Testis (tissue), 3 donors: Measurements from ENCODE around the gene KCNAB2. TPM values are rescaled to one million over a fixed set of nuclear protein-coding genes. Genes with fewer than 3 reads are reported as not detected.

Experiments
- DNase-seq: peaks from one replicate; pipeline ENCODE4 v3.0.0-alpha.2; 2019
- H3K27ac ChIP-seq, 2 donors: fragments of 200-600 bp; sonication (generic); one replicate each; pipeline ENCODE4 v1.5.1; 2019
- H3K27me3 ChIP-seq: fragments of 200-600 bp; sonication (generic); one replicate; pipeline ENCODE4 v1.5.1; 2019
- H3K36me3 ChIP-seq: fragments of 200-600 bp; sonication (generic); one replicate; pipeline ENCODE4 v1.5.1; 2017; ENCODE audit warnings: low read depth; ENCODE audit errors: missing control alignments
- H3K4me1 ChIP-seq: fragments of 200-600 bp; sonication (generic); one replicate; pipeline ENCODE4 v1.5.1; 2019
- H3K4me3 ChIP-seq, 2 donors: fragments of 200-600 bp; sonication (generic); one replicate each; pipeline ENCODE4 v1.5.1; 2017 to 2019
- H3K9me3 ChIP-seq: fragments of 200-600 bp; sonication (generic); one replicate; pipeline ENCODE4 v1.5.1; 2017
- CTCF ChIP-seq, 3 experiments: fragments of 450-650 bp in 2 of 3; fragments of 200-600 bp in 1 of 3; sonication (generic) in 1 of 3; IDR thresholded peaks; one replicate each; pipeline ENCODE4 v1.5.1; 2016 to 2019; ENCODE audit warnings: antibody characterized with exemption in 3 of 3, mild to moderate bottlenecking in 2 of 3, moderate library complexity in 1 of 3
- POLR2A ChIP-seq: fragments of 450-650 bp; IDR thresholded peaks from one replicate; pipeline ENCODE4 v1.6.1; 2017; ENCODE audit warnings: antibody characterized with exemption, mild to moderate bottlenecking, moderate library complexity
- WGBS, 2 donors: methylation state at CpG; one replicate each; pipeline ENCODE4 v1.1.5; 2018; 5-methylcytosine and 5-hydroxymethylcytosine counted together
- intact Hi-C: fragments of 100-400 bp; cut with DNase I; formaldehyde crosslinking; loops from one replicate; pipeline ENCODE4 v1.15.1; 2023; ENCODE audit warnings: low total_unique reads
- polyA plus RNA-seq: library from polyadenylated mRNA; stranded (reverse); fragments of 350-450 nt; fragmentation: Illumina TruSeq; extraction: RNeasy Lipid Tissue Mini Kit (QIAGEN cat#74804); gene quantifications from one replicate; pipeline ENCODE4 v1.2.3, GENCODE V29; 2014; ENCODE audit warnings: low read depth, low replicate concordance; ENCODE audit not compliant: insufficient read depth
- total RNA-seq, 2 donors: library from RNA; depleted of rRNA; stranded (reverse); fragments of >200 nt; gene quantifications; one replicate each; pipeline ENCODE4 v1.2.3, GENCODE V29; 2016

The KCNAB2 gene
- total and polyA plus RNA-seq, 3 donors from 2014 or later = 9.0 to 9.8 (median 9.3) TPM

- TF ChIP-seq POLR2A = no peak
- TF ChIP-seq CTCF (IDR thresholded peaks at IDR 0.05) = no peak
- no peaks in the 10 kb centered on the region for H3K27me3 ChIP-seq
- H3K4me1 ChIP-seq = peaks cover 20% of the 10 kb centered on the region
- no peak for DNase-seq
- H3K4me3 ChIP-seq = no peak overlapping the region
- intact Hi-C loops = no loop called here
- WGBS, 2 donors = 93 to 95% methylated on average over 9 to 15 of the region's 15 CpGs
- H3K36me3 ChIP-seq = no peaks in the 10 kb centered on the region
- no peaks in the 10 kb centered on the region for H3K9me3 ChIP-seq
- no peak overlapping the region for H3K27ac ChIP-seq
These were observed 51.5 kb downstream of the KCNAB2 start for GRCh38 chr1:6097117-6097595.

- 86 to 94% methylated on average over 17 of the region's 17 CpGs for WGBS, 2 donors
- Histone ChIP-seq H3K4me1 (peaks cover 14% of the 10 kb centered on the region), H3K4me3 (no peak overlapping the region), H3K27me3 (no peaks in the 10 kb centered on the region), H3K27ac (peak overlapping the region in 1 of 2 donors; percentile 28), H3K9me3 (no peaks in the 10 kb centered on the region), H3K36me3 (no peaks in the 10 kb centered on the region)
- no peak for DNase-seq
- intact Hi-C loops = no loop called here
- TF ChIP-seq CTCF (IDR thresholded peaks at IDR 0.05) (no peak), POLR2A (no peak)
These were observed 52.1 kb downstream of the KCNAB2 start for GRCh38 chr1:6097824-6098223.

- H3K27ac ChIP-seq = peak overlapping the region in 1 of 2 donors; percentile 28
- no peaks in the 10 kb centered on the region for H3K27me3 ChIP-seq
- H3K4me1 ChIP-seq = peaks cover 11% of the 10 kb centered on the region
- no peaks in the 10 kb centered on the region for H3K36me3 ChIP-seq
- DNase-seq = peak; percentile 66
- TF ChIP-seq POLR2A (no peak), CTCF (IDR thresholded peaks at IDR 0.05) (no peak)
- H3K9me3 ChIP-seq = no peaks in the 10 kb centered on the region
- WGBS, 2 donors = 64 to 75% methylated on average over 22 to 24 of the region's 24 CpGs
- no peak overlapping the region for H3K4me3 ChIP-seq
- intact Hi-C loops = no loop called here
These were observed 52.9 kb downstream of the KCNAB2 start for GRCh38 chr1:6098303-6099215.

- TF ChIP-seq CTCF (IDR thresholded peaks at IDR 0.05) (no peak), POLR2A (no peak)
- Histone ChIP-seq H3K27me3 (no peaks in the 10 kb centered on the region), H3K4me1 (peaks cover 11% of the 10 kb centered on the region), H3K4me3 (no peak overlapping the region), H3K9me3 (no peaks in the 10 kb centered on the region), H3K36me3 (no peaks in the 10 kb centered on the region), H3K27ac (no peak overlapping the region)
- DNase-seq = no peak
- WGBS, 2 donors = 86 to 91% methylated on average over 7 to 15 of the region's 15 CpGs
- intact Hi-C loops = no loop called here
These were observed 53.6 kb downstream of the KCNAB2 start for GRCh38 chr1:6099297-6099696.
